Peyer's patch (tissue), 4 donors: Measurements from ENCODE around the gene NTRK2. TPM values are rescaled to one million over a fixed set of nuclear protein-coding genes. Genes with fewer than 3 reads are reported as not detected.

ENCODE experiments used
- DNase-seq, 3 donors: peaks; one replicate each; pipeline ENCODE4 v3.0.0-alpha.2; 2017 to 2019
- H3K27ac ChIP-seq, 4 donors: fragments of 200-600 bp; sonication (generic); one replicate each; pipeline ENCODE4 v1.5.1; 2016 to 2019
- H3K27me3 ChIP-seq, 2 donors: fragments of 200-600 bp; sonication (generic); one replicate each; pipeline ENCODE4 v1.5.1; 2019
- H3K36me3 ChIP-seq, 3 donors: fragments of 200-600 bp; sonication (generic); one replicate each; pipeline ENCODE4 v1.5.1; 2016 to 2019
- H3K4me1 ChIP-seq, 4 donors: fragments of 200-600 bp; sonication (generic); one replicate each; pipeline ENCODE4 v1.5.1; 2016 to 2019
- H3K4me3 ChIP-seq, 4 donors: fragments of 200-600 bp; sonication (generic); 1 replicate in 3 of 4; 2 replicates in 1 of 4; pipeline ENCODE4 v1.5.1; 2016 to 2019; ENCODE audit warnings: mild to moderate bottlenecking in 1 of 4
- H3K9me3 ChIP-seq, 4 donors: fragments of 200-600 bp; sonication (generic); one replicate each; pipeline ENCODE4 v1.5.1; 2016 to 2019; ENCODE audit warnings: mild to moderate bottlenecking in 1 of 4
- CTCF ChIP-seq, 6 experiments: fragments of 450-650 bp in 4 of 6; fragments of 200-600 bp in 2 of 6; sonication (generic) in 1 of 6; IDR thresholded peaks; one replicate each; pipeline ENCODE4 v1.5.1; 2017 to 2019; ENCODE audit warnings: antibody characterized with exemption in 6 of 6, mild to moderate bottlenecking in 3 of 6, moderate library complexity in 1 of 6
- POLR2A ChIP-seq, 2 donors: fragments of 450-650 bp; IDR thresholded peaks; one replicate each; pipeline ENCODE4 v1.5.1; 2017; ENCODE audit warnings: antibody characterized with exemption in 2 of 2, mild to moderate bottlenecking in 2 of 2, moderate library complexity in 2 of 2
- total RNA-seq, 4 donors: library from RNA; depleted of rRNA; stranded (reverse); fragments of >200 nt; gene quantifications; one replicate each; pipeline ENCODE4 v1.1.0, GENCODE V29; 2016

NTRK2 gene
- total RNA-seq, 4 donors from 2014 or later, result 0.35 to 1.7 (median 0.84) TPM

DNA sequence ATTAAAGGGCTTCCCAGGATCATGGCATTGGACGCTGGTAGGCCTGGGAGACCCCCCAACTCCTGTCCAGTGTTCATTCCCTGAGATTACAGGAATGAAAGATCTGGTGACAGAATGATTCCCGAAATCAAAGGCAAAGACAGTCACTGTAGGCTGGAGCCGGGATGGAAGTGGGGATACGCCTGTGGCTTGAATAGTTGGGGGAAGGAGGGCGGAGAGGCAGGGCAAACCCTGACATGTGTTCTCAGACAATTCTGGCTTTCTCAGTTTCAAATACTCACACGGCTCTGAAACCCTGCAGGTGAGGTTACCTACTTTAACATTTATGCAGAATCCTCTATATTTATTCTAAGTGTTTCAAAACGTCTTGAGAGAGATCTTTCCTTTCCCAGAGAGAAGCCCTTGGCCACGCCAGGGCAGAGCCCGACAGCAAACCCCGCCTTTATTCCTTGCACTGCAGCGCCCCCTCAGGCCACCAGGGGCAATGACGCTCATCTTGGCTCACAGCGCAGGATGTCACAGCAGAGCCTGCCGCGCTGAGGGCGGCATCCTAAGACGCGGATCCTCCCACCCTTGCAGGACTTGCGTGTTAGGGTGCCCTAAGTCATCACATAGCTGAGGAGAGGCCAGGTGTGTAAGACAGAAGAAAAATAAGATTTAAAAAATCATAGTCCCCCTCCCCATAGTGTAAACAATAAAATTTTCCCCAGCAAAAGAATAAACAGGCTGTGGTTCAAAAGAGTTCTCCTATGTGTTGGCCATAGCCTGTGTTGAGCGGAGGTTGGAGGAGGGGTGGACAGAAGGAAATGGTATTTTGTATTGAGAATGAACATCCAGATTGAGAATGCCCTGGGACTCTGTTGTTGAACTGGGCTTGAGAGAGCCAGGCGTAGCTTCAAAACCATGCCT lies 284.5 kb downstream of the NTRK2 start:
- no peaks in the 10 kb centered on the region for H3K27me3 ChIP-seq
- H3K27ac ChIP-seq, result no peak overlapping the region
- H3K4me1 ChIP-seq, result no peaks in the 10 kb centered on the region
- no peaks in the 10 kb centered on the region for H3K36me3 ChIP-seq
- peak in 5 of 6 experiments; percentile 53 to 93 (median 90) for TF ChIP-seq CTCF (IDR thresholded peaks at IDR 0.05)
- TF ChIP-seq POLR2A (IDR thresholded peaks at IDR 0.05), result no peak
- DNase-seq, result peak in 2 of 3 donors; percentile 82 to 85
- H3K9me3 ChIP-seq, result no peaks in the 10 kb centered on the region
- no peak overlapping the region for H3K4me3 ChIP-seq

GRCh38 chr9:84955155-84955554 lies 285.6 kb downstream of the NTRK2 start:
- Histone ChIP-seq H3K4me1 (no peaks in the 10 kb centered on the region), H3K36me3 (no peaks in the 10 kb centered on the region), H3K9me3 (no peaks in the 10 kb centered on the region), H3K4me3 (no peak overlapping the region), H3K27me3 (no peaks in the 10 kb centered on the region), H3K27ac (no peak overlapping the region)
- no peak for TF ChIP-seq CTCF (IDR thresholded peaks at IDR 0.05)
- no peak for TF ChIP-seq POLR2A (IDR thresholded peaks at IDR 0.05)
- no peak for DNase-seq

- H3K4me3 ChIP-seq, result no peak overlapping the region
- no peaks in the 10 kb centered on the region for H3K27me3 ChIP-seq
- no peak for TF ChIP-seq POLR2A (IDR thresholded peaks at IDR 0.05)
- no peak for TF ChIP-seq CTCF (IDR thresholded peaks at IDR 0.05)
- no peaks in the 10 kb centered on the region for H3K9me3 ChIP-seq
- DNase-seq, result no peak
- H3K27ac ChIP-seq, result no peak overlapping the region
- no peaks in the 10 kb centered on the region for H3K4me1 ChIP-seq
- H3K36me3 ChIP-seq, result no peaks in the 10 kb centered on the region
Observed at GRCh38 chr9:84955971-84956370, 286.4 kb downstream of the NTRK2 start.

DNA sequence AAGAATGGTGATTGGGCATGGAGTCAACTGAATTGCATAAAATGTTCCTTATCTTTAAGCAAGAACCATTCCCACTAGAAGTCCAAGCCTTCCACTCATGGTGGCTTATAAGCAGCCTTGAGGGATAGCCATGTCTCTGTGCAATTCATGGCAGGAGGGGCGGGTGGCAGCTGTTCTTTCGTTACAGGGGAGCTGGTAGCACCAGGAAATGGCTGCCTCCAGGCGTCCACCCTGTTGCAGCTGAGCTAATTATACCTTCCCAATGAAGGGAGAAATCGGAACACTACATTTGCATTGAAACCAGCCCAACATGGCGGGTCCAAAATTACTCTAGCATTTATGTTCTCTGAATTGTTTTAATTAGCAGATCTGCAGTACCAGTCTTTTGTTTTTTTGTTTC lies 289.8 kb downstream of the NTRK2 start:
- no peak for TF ChIP-seq POLR2A (IDR thresholded peaks at IDR 0.05)
- no peak for TF ChIP-seq CTCF (IDR thresholded peaks at IDR 0.05)
- Histone ChIP-seq H3K4me1 (no peaks in the 10 kb centered on the region), H3K27ac (no peak overlapping the region), H3K9me3 (no peaks in the 10 kb centered on the region), H3K27me3 (no peaks in the 10 kb centered on the region), H3K36me3 (no peaks in the 10 kb centered on the region), H3K4me3 (no peak overlapping the region)
- DNase-seq, result no peak

- no peaks in the 10 kb centered on the region for H3K9me3 ChIP-seq
- H3K27ac ChIP-seq, result no peak overlapping the region
- no peak for DNase-seq
- H3K4me3 ChIP-seq, result no peak overlapping the region
- no peaks in the 10 kb centered on the region for H3K4me1 ChIP-seq
- no peaks in the 10 kb centered on the region for H3K27me3 ChIP-seq
- no peak for TF ChIP-seq CTCF (IDR thresholded peaks at IDR 0.05)
- no peak for TF ChIP-seq POLR2A (IDR thresholded peaks at IDR 0.05)
- no peaks in the 10 kb centered on the region for H3K36me3 ChIP-seq
Observed at GRCh38 chr9:84966876-84967830, 297.6 kb downstream of the NTRK2 start.
